HCT116 (cell line): ENCODE measurements around the gene MEPCE. TPM values are rescaled to one million over a fixed set of nuclear protein-coding genes. Genes with fewer than 3 reads are reported as not detected.
"Not testable (repeated sequence)": the region's sequence is repeated elsewhere in the genome, so short reads cannot be mapped to it uniquely, and the experiment has no call there.

Experiments
- ATAC-seq: fragments of 200-7000 bp; cut with Tn5 transposase; 2 replicates; pipeline ENCODE4 v1.9.1; 2020; ENCODE audit warnings: mild to moderate bottlenecking, moderate library complexity
- BruUV-seq: library from RNA; stranded (reverse); fragments of 400-500 nt; replicated peaks from 2 replicates; lab custom pipeline; 2021; lab: Mats Ljungman, UMichigan
- CTCF ChIA-PET: fragments of 300-600 bp; sonication (Branson Sonifier 250); formaldehyde crosslinking; loops from one replicate; lab custom pipeline; 2021; ENCODE audit warnings: antibody characterized with exemption; lab: Charles Lee
- POLR2A ChIA-PET: fragments of 300-600, 350-600 bp; sonication (Branson Sonifier 250); formaldehyde crosslinking; loops from one replicate; lab custom pipeline; 2021; ENCODE audit warnings: antibody characterized with exemption; lab: Charles Lee
- RAD21 ChIA-PET, 2 experiments: fragments of 300-600 bp; sonication (Branson Sonifier 250); formaldehyde crosslinking; loops; one replicate each; lab custom pipeline; 2023; ENCODE audit warnings: low total read pairs in 2 of 2; ENCODE audit not compliant: uncharacterized antibody in 2 of 2, unreplicated experiment in 2 of 2, low non-redundant PET in 1 of 2; lab: Charles Lee
- DNase-seq: peaks from one replicate; pipeline ENCODE4 v3.0.0-alpha.2; 2010; ENCODE audit warnings: low read depth, low spot score
- H2AFZ ChIP-seq: fragments of 200-600 bp; shearing (Covaris generic), sonication (generic); 2 replicates; pipeline ENCODE4 v1.6.1; 2017; ENCODE audit warnings: low read depth, mixed run types, mixed read lengths, antibody characterized with exemption, low read length; ENCODE audit not compliant: poor library complexity, severe bottlenecking
- H3K27ac ChIP-seq: 2 replicates; pipeline ENCODE4 v1.5.1; 2012; ENCODE audit warnings: low read depth, low read length
- H3K27me3 ChIP-seq: fragments of 200-600 bp; sonication (generic); 2 replicates; pipeline ENCODE4 v1.6.1; 2016; ENCODE audit warnings: mixed run types, low read length, mixed read lengths; ENCODE audit not compliant: insufficient read depth
- H3K36me3 ChIP-seq, 2 experiments: fragments of 200-500 bp in 1 of 2; fragments of 200-600 bp in 1 of 2; sonication (Bioruptor generic) in 1 of 2; sonication (generic) in 1 of 2; 2 replicates each; pipeline versions ENCODE4 v1.5.1 to v1.6.1; 2014 to 2016; ENCODE audit warnings: low read length in 2 of 2, inconsistent platforms in 1 of 2, mixed read lengths in 1 of 2, mixed run types in 1 of 2; ENCODE audit not compliant: insufficient read depth in 2 of 2, control insufficient read depth in 1 of 2
- H3K4me1 ChIP-seq, 2 experiments: fragments of 200-600 bp in 1 of 2; sonication (generic) in 1 of 2; 2 replicates each; pipeline versions ENCODE4 v1.5.1 to v1.6.1; 2012 to 2017; ENCODE audit warnings: low read length in 2 of 2, inconsistent platforms in 1 of 2, mild to moderate bottlenecking in 1 of 2, mixed read lengths in 1 of 2, mixed run types in 1 of 2, moderate library complexity in 1 of 2; ENCODE audit not compliant: insufficient read depth in 2 of 2, control insufficient read depth in 1 of 2
- H3K4me2 ChIP-seq: fragments of 200-600 bp; sonication (generic); 2 replicates; pipeline ENCODE4 v1.6.1; 2017; ENCODE audit warnings: mixed run types, low read length, mixed read lengths
- H3K4me3 ChIP-seq, 2 experiments: fragments of 200-600 bp in 1 of 2; sonication (generic) in 1 of 2; replicated peaks in 1 of 2; 2 replicates each; pipeline ENCODE4 v1.5.1; 2011 to 2016; ENCODE audit warnings: low read length in 2 of 2, control low read depth in 1 of 2, low read depth in 1 of 2, mild to moderate bottlenecking in 1 of 2, mixed read lengths in 1 of 2, mixed run types in 1 of 2
- H3K79me2 ChIP-seq: fragments of 200-600 bp; sonication (generic); 2 replicates; pipeline ENCODE4 v1.6.1; 2017; ENCODE audit warnings: mild to moderate bottlenecking, mixed run types, low read length, moderate library complexity, mixed read lengths; ENCODE audit not compliant: insufficient read depth
- H3K9ac ChIP-seq: fragments of 200-600 bp; sonication (generic); 2 replicates; pipeline ENCODE4 v1.6.1; 2016; ENCODE audit warnings: low read length, mixed read lengths
- H3K9me2 ChIP-seq: fragments of 200-600 bp; sonication (generic), shearing (Covaris generic); 2 replicates; pipeline ENCODE4 v1.6.1; 2017; ENCODE audit warnings: mixed run types, mild to moderate bottlenecking, moderate library complexity; ENCODE audit not compliant: insufficient read depth
- H3K9me3 ChIP-seq, 2 experiments: fragments of 200-500 bp in 1 of 2; fragments of 200-600 bp in 1 of 2; sonication (Bioruptor generic) in 1 of 2; sonication (generic) in 1 of 2; 2 replicates each; pipeline ENCODE4 v1.6.1; 2014 to 2017; ENCODE audit warnings: low read length in 2 of 2, mixed read lengths in 2 of 2, inconsistent platforms in 1 of 2, low read depth in 1 of 2, mild to moderate bottlenecking in 1 of 2, mixed run types in 1 of 2, moderate library complexity in 1 of 2; ENCODE audit not compliant: control insufficient read depth in 1 of 2, insufficient read depth in 1 of 2
- H4K20me1 ChIP-seq: fragments of 200-600 bp; sonication (generic), shearing (Covaris generic); 2 replicates; pipeline ENCODE4 v1.6.1; 2017; ENCODE audit warnings: mixed run types, mild to moderate bottlenecking, moderate library complexity; ENCODE audit not compliant: insufficient read depth
- CBX3 ChIP-seq: IDR thresholded peaks from 2 replicates; pipeline ENCODE4 v1.6.1; 2012; ENCODE audit warnings: low read depth
- CEBPB ChIP-seq: IDR thresholded peaks from 2 replicates; pipeline ENCODE4 v1.6.1; 2012; ENCODE audit warnings: low read depth
- EZH2 ChIP-seq: fragments of 200-600 bp; sonication (generic); IDR thresholded peaks from 2 replicates; pipeline ENCODE4 v1.6.1; 2017; ENCODE audit warnings: antibody characterized with exemption, mixed run types
- EZH2phosphoT487 ChIP-seq: fragments of 200-600 bp; IDR thresholded peaks from 2 replicates; pipeline ENCODE4 v1.6.1; 2018; ENCODE audit warnings: antibody characterized with exemption, borderline replicate concordance
- FOSL1 ChIP-seq: IDR thresholded peaks from 2 replicates; pipeline ENCODE4 v1.6.1; 2012; ENCODE audit warnings: low read depth
- JUND ChIP-seq: IDR thresholded peaks from 2 replicates; pipeline ENCODE4 v1.6.1; 2012
- POLR2A ChIP-seq: IDR thresholded peaks from 2 replicates; pipeline ENCODE4 v1.7.0; 2011; ENCODE audit warnings: borderline replicate concordance; ENCODE audit not compliant: insufficient read depth, insufficient read length; ENCODE audit errors: extremely low read depth
- POLR2AphosphoS5 ChIP-seq: IDR thresholded peaks from 2 replicates; pipeline ENCODE4 v1.6.1; 2011; ENCODE audit warnings: mild to moderate bottlenecking, low read depth, low read length, moderate library complexity
- SIN3A ChIP-seq: IDR thresholded peaks from 2 replicates; pipeline ENCODE4 v1.6.1; 2012; ENCODE audit warnings: low read depth
- SP1 ChIP-seq: IDR thresholded peaks from 2 replicates; pipeline ENCODE4 v1.6.1; 2012; ENCODE audit warnings: low read depth
- SRF ChIP-seq: IDR thresholded peaks from 2 replicates; pipeline ENCODE4 v1.6.1; 2012; ENCODE audit warnings: low read depth
- TCF7L2 ChIP-seq: IDR thresholded peaks from 2 replicates; pipeline ENCODE4 v1.7.0; 2011; ENCODE audit warnings: borderline replicate concordance, inconsistent platforms; ENCODE audit not compliant: insufficient read depth, insufficient read length; ENCODE audit errors: extremely low read depth
- intact Hi-C: fragments of 100-400 bp; cut with micrococcal nuclease; formaldehyde crosslinking; loops from 2 replicates; pipeline ENCODE4 v1.10.0; 2022
- total RNA-seq: library from RNA; stranded (reverse); gene quantifications from one replicate; pipeline ENCODE4 v1.2.1, GENCODE V29; 2021; ENCODE audit not compliant: unreplicated experiment
- TF ChIP-seq, protein P1 (sequence below): IDR thresholded peaks from 2 replicates; pipeline ENCODE4 v1.6.1; 2012; ENCODE audit warnings: low read depth
- TF ChIP-seq, protein P2 (sequence below): IDR thresholded peaks from 2 replicates; pipeline ENCODE4 v1.6.1; 2011; ENCODE audit warnings: mild to moderate bottlenecking, low read length, moderate library complexity; ENCODE audit not compliant: insufficient replicate concordance; ENCODE audit errors: extremely low read depth
- TF ChIP-seq, protein P3 (sequence below): IDR thresholded peaks from 2 replicates; pipeline ENCODE4 v1.6.1; 2012
- TF ChIP-seq, protein P4 (sequence below): IDR thresholded peaks from 2 replicates; pipeline ENCODE4 v1.6.1; 2012

Gene MEPCE
- total RNA-seq, 1 experiment from 2014 or later: 44.4 TPM

DNA sequence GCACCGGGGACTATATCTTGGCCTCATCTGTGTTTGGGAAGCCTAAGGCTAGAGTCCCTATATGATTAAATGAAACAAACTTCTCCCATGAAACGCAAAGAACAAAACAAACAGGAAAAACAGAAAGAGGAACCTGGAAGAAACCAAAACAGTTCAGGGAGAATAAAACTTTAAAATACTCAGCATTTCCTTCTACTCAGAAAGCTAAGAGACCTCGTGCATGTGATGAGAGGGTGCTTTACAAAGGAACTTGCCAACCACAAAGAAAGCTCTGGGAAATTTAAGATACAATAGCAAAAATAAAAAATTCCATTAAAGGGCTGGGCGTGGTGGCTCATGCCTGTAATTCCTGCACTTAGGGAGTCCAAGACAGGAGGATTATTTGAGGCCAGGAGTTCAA lies 49.4 kb upstream of the MEPCE start:
- POLR2A ChIA-PET: no interaction called here
- no peak for ATAC-seq

DNA sequence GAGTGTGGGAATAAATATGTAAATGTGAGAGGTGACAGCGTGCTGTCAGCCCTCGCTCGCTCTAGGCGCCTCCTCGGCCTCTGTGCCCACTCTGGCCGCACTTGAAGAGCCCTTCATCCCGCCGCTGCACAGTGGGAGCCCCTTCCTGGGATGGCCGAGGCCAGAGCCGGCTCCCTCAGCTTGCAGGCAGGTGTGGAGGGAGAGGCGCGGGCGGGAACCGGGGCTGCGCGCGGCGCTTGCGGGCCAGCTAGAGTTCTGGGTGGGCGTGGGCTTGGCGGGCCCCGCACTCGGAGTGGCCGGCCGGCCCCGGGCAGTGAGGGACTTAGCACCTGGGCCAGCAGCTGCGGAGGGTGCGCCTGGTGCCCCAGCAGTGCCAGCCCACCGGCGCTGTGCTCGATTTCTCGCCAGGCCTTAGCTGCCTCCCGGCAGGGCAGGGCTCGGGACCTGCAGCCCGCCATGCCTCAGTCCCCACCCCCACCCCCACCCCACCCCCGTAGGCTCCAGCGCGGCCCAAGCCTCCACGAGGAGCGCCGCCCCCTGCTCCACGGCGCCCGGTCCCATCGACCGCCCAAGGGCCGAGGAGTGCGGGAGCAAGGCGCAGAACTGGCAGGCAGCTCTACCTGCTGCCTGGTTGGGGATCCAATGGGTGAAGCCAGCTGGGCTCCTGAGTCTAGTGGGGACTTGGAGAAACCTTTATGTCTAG lies 47.9 kb upstream of the MEPCE start:
- POLR2A ChIA-PET: not testable (repeated sequence)

More for the DNA sequence above, 49.4 kb upstream of the MEPCE start:
- Histone ChIP-seq H3K79me2 (no peaks in the 10 kb centered on the region), H4K20me1 (no peaks in the 10 kb centered on the region), H3K4me2 (no peak overlapping the region), H3K4me3 (no peak overlapping the region), H3K36me3 (no peaks in the 10 kb centered on the region), H3K9ac (no peak overlapping the region), H3K27ac (no peak overlapping the region), H3K9me3 (no peaks in the 10 kb centered on the region)
- CTCF ChIA-PET: no interaction called here
- DNase-seq: no peak
- intact Hi-C loops: no loop called here
- TF ChIP-seq POLR2AphosphoS5: no peak
- no peak for TF ChIP-seq EZH2phosphoT487
- TF ChIP-seq, protein P1, sequence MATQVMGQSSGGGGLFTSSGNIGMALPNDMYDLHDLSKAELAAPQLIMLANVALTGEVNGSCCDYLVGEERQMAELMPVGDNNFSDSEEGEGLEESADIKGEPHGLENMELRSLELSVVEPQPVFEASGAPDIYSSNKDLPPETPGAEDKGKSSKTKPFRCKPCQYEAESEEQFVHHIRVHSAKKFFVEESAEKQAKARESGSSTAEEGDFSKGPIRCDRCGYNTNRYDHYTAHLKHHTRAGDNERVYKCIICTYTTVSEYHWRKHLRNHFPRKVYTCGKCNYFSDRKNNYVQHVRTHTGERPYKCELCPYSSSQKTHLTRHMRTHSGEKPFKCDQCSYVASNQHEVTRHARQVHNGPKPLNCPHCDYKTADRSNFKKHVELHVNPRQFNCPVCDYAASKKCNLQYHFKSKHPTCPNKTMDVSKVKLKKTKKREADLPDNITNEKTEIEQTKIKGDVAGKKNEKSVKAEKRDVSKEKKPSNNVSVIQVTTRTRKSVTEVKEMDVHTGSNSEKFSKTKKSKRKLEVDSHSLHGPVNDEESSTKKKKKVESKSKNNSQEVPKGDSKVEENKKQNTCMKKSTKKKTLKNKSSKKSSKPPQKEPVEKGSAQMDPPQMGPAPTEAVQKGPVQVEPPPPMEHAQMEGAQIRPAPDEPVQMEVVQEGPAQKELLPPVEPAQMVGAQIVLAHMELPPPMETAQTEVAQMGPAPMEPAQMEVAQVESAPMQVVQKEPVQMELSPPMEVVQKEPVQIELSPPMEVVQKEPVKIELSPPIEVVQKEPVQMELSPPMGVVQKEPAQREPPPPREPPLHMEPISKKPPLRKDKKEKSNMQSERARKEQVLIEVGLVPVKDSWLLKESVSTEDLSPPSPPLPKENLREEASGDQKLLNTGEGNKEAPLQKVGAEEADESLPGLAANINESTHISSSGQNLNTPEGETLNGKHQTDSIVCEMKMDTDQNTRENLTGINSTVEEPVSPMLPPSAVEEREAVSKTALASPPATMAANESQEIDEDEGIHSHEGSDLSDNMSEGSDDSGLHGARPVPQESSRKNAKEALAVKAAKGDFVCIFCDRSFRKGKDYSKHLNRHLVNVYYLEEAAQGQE: no peak
- no peak for TF ChIP-seq SIN3A
- TF ChIP-seq, protein P2, sequence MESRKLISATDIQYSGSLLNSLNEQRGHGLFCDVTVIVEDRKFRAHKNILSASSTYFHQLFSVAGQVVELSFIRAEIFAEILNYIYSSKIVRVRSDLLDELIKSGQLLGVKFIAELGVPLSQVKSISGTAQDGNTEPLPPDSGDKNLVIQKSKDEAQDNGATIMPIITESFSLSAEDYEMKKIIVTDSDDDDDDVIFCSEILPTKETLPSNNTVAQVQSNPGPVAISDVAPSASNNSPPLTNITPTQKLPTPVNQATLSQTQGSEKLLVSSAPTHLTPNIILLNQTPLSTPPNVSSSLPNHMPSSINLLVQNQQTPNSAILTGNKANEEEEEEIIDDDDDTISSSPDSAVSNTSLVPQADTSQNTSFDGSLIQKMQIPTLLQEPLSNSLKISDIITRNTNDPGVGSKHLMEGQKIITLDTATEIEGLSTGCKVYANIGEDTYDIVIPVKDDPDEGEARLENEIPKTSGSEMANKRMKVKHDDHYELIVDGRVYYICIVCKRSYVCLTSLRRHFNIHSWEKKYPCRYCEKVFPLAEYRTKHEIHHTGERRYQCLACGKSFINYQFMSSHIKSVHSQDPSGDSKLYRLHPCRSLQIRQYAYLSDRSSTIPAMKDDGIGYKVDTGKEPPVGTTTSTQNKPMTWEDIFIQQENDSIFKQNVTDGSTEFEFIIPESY: no peak
- no peak for TF ChIP-seq FOSL1
- TF ChIP-seq CBX3: no peak
- no peak for TF ChIP-seq POLR2A
- no peak for TF ChIP-seq SP1
- TF ChIP-seq JUND: no peak
- TF ChIP-seq, protein P3, sequence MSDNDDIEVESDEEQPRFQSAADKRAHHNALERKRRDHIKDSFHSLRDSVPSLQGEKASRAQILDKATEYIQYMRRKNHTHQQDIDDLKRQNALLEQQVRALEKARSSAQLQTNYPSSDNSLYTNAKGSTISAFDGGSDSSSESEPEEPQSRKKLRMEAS: no peak
- TF ChIP-seq TCF7L2: no peak
- TF ChIP-seq CEBPB: no peak
- no peak for TF ChIP-seq SRF
- TF ChIP-seq, protein P4, sequence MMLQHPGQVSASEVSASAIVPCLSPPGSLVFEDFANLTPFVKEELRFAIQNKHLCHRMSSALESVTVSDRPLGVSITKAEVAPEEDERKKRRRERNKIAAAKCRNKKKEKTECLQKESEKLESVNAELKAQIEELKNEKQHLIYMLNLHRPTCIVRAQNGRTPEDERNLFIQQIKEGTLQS: no peak
- no peak for TF ChIP-seq EZH2
- TF ChIP-seq, all 23 proteins: peak for 0
- H3K27me3 ChIP-seq: no peaks in the 10 kb centered on the region
- no peaks in the 10 kb centered on the region for H3K4me1 ChIP-seq
- BruUV-seq: no TSS peak
- RAD21 ChIA-PET: no interaction called here
- H3K9me2 ChIP-seq: no peaks in the 10 kb centered on the region
- H2AFZ ChIP-seq: no peak overlapping the region

More for the DNA sequence above, 47.9 kb upstream of the MEPCE start:
- BruUV-seq, intact Hi-C loops, H3K9me2 ChIP-seq, H3K4me3 ChIP-seq, H3K9me3 ChIP-seq, RAD21 ChIA-PET, ATAC-seq, H3K9ac ChIP-seq, H3K27ac ChIP-seq, H4K20me1 ChIP-seq, H3K79me2 ChIP-seq, H3K36me3 ChIP-seq, H3K27me3 ChIP-seq, DNase-seq, H3K4me2 ChIP-seq, CTCF ChIA-PET, H2AFZ ChIP-seq, H3K4me1 ChIP-seq: not testable (repeated sequence)
